Type B pancreatic cell (in vitro differentiated cells): Measurements from ENCODE around the gene HEXIM1. TPM values are rescaled to one million over a fixed set of nuclear protein-coding genes. Genes with fewer than 3 reads are reported as not detected.

Experiments used
- DNase-seq: peaks from one replicate; pipeline ENCODE4 v3.0.0; 2021; ENCODE audit warnings: mixed read lengths; ENCODE audit not compliant: unreplicated experiment; ENCODE audit errors: extremely low spot score
- H3K27ac Mint-ChIP-seq: 2 replicates; pipeline ENCODE4 v1.8.0; 2021; ENCODE audit warnings: mild to moderate bottlenecking, mixed read lengths
- H3K27me3 Mint-ChIP-seq: 2 replicates; pipeline ENCODE4 v1.8.0; 2021; ENCODE audit warnings: mixed read lengths
- H3K36me3 Mint-ChIP-seq: 2 replicates; pipeline ENCODE4 v1.8.0; 2021; ENCODE audit warnings: mixed read lengths
- H3K4me1 Mint-ChIP-seq: one replicate; pipeline ENCODE4 v1.8.0; 2021; ENCODE audit warnings: mixed read lengths; ENCODE audit not compliant: unreplicated experiment
- H3K4me3 Mint-ChIP-seq: 2 replicates; pipeline ENCODE4 v1.8.0; 2021; ENCODE audit warnings: mild to moderate bottlenecking, mixed read lengths
- H3K9me3 Mint-ChIP-seq: 2 replicates; pipeline ENCODE4 v1.8.0; 2021; ENCODE audit warnings: mixed read lengths
- CTCF ChIP-seq: fragments of 200-600 bp; sonication (generic); conservative IDR thresholded peaks from 2 replicates; pipeline ENCODE4 v1.5.0; 2021; ENCODE audit warnings: antibody characterized with exemption, mild to moderate bottlenecking
- total RNA-seq: library from RNA; stranded (reverse); gene quantifications from 2 replicates; pipeline ENCODE4 v1.2.1, GENCODE V29; 2021; ENCODE audit warnings: low replicate concordance

The HEXIM1 gene
- total RNA-seq, 1 donor from 2014 or later = 27.5 TPM

- Mint-ChIP-seq H3K9me3 (no peaks in the 10 kb centered on the region), H3K4me1 (peaks cover 40% of the 10 kb centered on the region), H3K36me3 (peaks cover 4% of the 10 kb centered on the region), H3K4me3 (peak overlapping the region; percentile 93), H3K27ac (peak overlapping the region; percentile 100), H3K27me3 (peaks cover 10% of the 10 kb centered on the region)
- TF ChIP-seq CTCF = no peak
- DNase-seq = no peak
Measured at GRCh38 chr17:45147581-45148182, 593 bp upstream of the HEXIM1 start.

GRCh38 chr17:45149037-45149668, 878 bp downstream of the HEXIM1 start:
- Mint-ChIP-seq H3K27me3 (peaks cover 10% of the 10 kb centered on the region), H3K4me3 (peak overlapping the region; percentile 93), H3K27ac (peak overlapping the region; percentile 100), H3K4me1 (peaks cover 40% of the 10 kb centered on the region), H3K36me3 (peaks cover 4% of the 10 kb centered on the region), H3K9me3 (no peaks in the 10 kb centered on the region)
- peak; percentile 75 for TF ChIP-seq CTCF
- DNase-seq = peak; percentile 87

- Mint-ChIP-seq H3K36me3 (peaks cover 4% of the 10 kb centered on the region), H3K27me3 (peaks cover 10% of the 10 kb centered on the region), H3K27ac (peak overlapping the region; percentile 100), H3K9me3 (no peaks in the 10 kb centered on the region), H3K4me3 (peak overlapping the region; percentile 93), H3K4me1 (peaks cover 40% of the 10 kb centered on the region)
- DNase-seq = no peak
- TF ChIP-seq CTCF = no peak
Measured at GRCh38 chr17:45149669-45150664, 1.7 kb downstream of the HEXIM1 start.

GRCh38 chr17:45150911-45151809, 2.9 kb downstream of the HEXIM1 start:
- Mint-ChIP-seq H3K4me1 (peaks cover 42% of the 10 kb centered on the region), H3K27ac (peak overlapping the region; percentile 74)
- no peak for TF ChIP-seq CTCF

GRCh38 chr17:45155029-45155428, 6.8 kb downstream of the HEXIM1 start:
- Mint-ChIP-seq H3K9me3 (no peaks in the 10 kb centered on the region), H3K36me3 (peaks cover 9% of the 10 kb centered on the region), H3K27me3 (no peaks in the 10 kb centered on the region), H3K27ac (peak overlapping the region; percentile 83), H3K4me3 (no peak overlapping the region), H3K4me1 (peaks cover 40% of the 10 kb centered on the region)
- TF ChIP-seq CTCF = no peak
- DNase-seq = no peak

More at GRCh38 chr17:45150911-45151809, 2.9 kb downstream of the HEXIM1 start:
- DNase-seq = no peak
- H3K9me3 Mint-ChIP-seq = no peaks in the 10 kb centered on the region
- peaks cover 10% of the 10 kb centered on the region for H3K27me3 Mint-ChIP-seq
- peak overlapping the region; percentile 93 for H3K4me3 Mint-ChIP-seq
- peaks cover 5% of the 10 kb centered on the region for H3K36me3 Mint-ChIP-seq
